Activated CD4-positive, alpha-beta T cell treated with anti-CD3 and anti-CD28 coated beads, Interleukin-2, amount 10 ng/mL, durations not matched to agents 7 days and 5 days (primary cell): Measurements from ENCODE around the gene LRRN4. TPM values are rescaled to one million over a fixed set of nuclear protein-coding genes. Genes with fewer than 3 reads are reported as not detected.

Experiments used
- CTCF ChIA-PET: fragments of 350-600 bp; sonication (Branson Sonifier 250); formaldehyde crosslinking; loops from one replicate; lab custom pipeline; 2021; ENCODE audit warnings: antibody characterized with exemption; lab: Charles Lee
- POLR2A ChIA-PET: fragments of 350-600 bp; sonication (Branson Sonifier 250); formaldehyde crosslinking; loops from one replicate; lab custom pipeline; 2021; ENCODE audit warnings: antibody characterized with exemption; lab: Charles Lee
- DNase-seq: peaks from one replicate; pipeline ENCODE4 v3.0.0-alpha.2; 2020
- H3K27ac Mint-ChIP-seq: one replicate; pipeline ENCODE4 v1.8.0; 2021; ENCODE audit warnings: mild to moderate bottlenecking, moderate library complexity, mixed read lengths
- H3K27me3 Mint-ChIP-seq: one replicate; pipeline ENCODE4 v1.8.0; 2021; ENCODE audit warnings: mixed read lengths
- H3K36me3 Mint-ChIP-seq: one replicate; pipeline ENCODE4 v1.8.0; 2021; ENCODE audit warnings: low read depth, mixed read lengths
- H3K4me1 Mint-ChIP-seq: one replicate; pipeline ENCODE4 v1.8.0; 2021; ENCODE audit warnings: mixed read lengths
- H3K4me3 Mint-ChIP-seq: one replicate; pipeline ENCODE4 v1.8.0; 2021; ENCODE audit warnings: mild to moderate bottlenecking, moderate library complexity, mixed read lengths
- H3K9me3 Mint-ChIP-seq: one replicate; pipeline ENCODE4 v1.8.0; 2021; ENCODE audit warnings: mixed read lengths
- total RNA-seq, 2 experiments: library from RNA; stranded (reverse); gene quantifications; one replicate each; pipeline ENCODE4 v1.2.3, GENCODE V29; 2021

Gene LRRN4
- total RNA-seq, 2 experiments from 2014 or later = not detected

GRCh38 chr20:6075428-6076219, 21.8 kb upstream of the LRRN4 start:
- Mint-ChIP-seq H3K4me3 (no peak overlapping the region), H3K4me1 (peaks cover 6% of the 10 kb centered on the region), H3K36me3 (no peaks in the 10 kb centered on the region), H3K9me3 (no peaks in the 10 kb centered on the region), H3K27ac (no peak overlapping the region), H3K27me3 (peaks cover 2% of the 10 kb centered on the region)
- DNase-seq = no peak
- ChIA-PET POLR2A (interaction anchor here (0.7 kb wide), 1 partner anchor 547 kb away, joined by 5 read pairs; no protein-coding TSS in a partner anchor), CTCF (interaction anchor here (2.5 kb wide), 1 partner anchor 547 kb away, joined by 7 read pairs; no protein-coding TSS in a partner anchor)

- POLR2A ChIA-PET = interaction anchor here (0.7 kb wide), 1 partner anchor 547 kb away, joined by 5 read pairs; no protein-coding TSS in a partner anchor
Observed at GRCh38 chr20:6074784-6075183, 20.9 kb upstream of the LRRN4 start.

GRCh38 chr20:6074145-6074561, 20.3 kb upstream of the LRRN4 start:
- peak overlapping the region; percentile 70 for H3K27ac Mint-ChIP-seq
- POLR2A ChIA-PET = no interaction called here
- CTCF ChIA-PET = interaction anchor here (0.8 to 2.5 kb wide), 2 partner anchors 16 to 545 kb away, joined by 4 to 7 read pairs; no protein-coding TSS in a partner anchor
- no peak overlapping the region for H3K4me3 Mint-ChIP-seq
- H3K4me1 Mint-ChIP-seq = peaks cover 6% of the 10 kb centered on the region
- peak; percentile 24 for DNase-seq
- no peaks in the 10 kb centered on the region for H3K36me3 Mint-ChIP-seq
- H3K27me3 Mint-ChIP-seq = peaks cover 4% of the 10 kb centered on the region
- H3K9me3 Mint-ChIP-seq = no peaks in the 10 kb centered on the region

More at GRCh38 chr20:6074784-6075183, 20.9 kb upstream of the LRRN4 start:
- Mint-ChIP-seq H3K27me3 (peaks cover 2% of the 10 kb centered on the region), H3K4me3 (no peak overlapping the region), H3K27ac (no peak overlapping the region), H3K36me3 (no peaks in the 10 kb centered on the region), H3K4me1 (peaks cover 6% of the 10 kb centered on the region), H3K9me3 (no peaks in the 10 kb centered on the region)
- no peak for DNase-seq
- CTCF ChIA-PET = interaction anchor here (2.5 kb wide), 1 partner anchor 546 kb away, joined by 7 read pairs; no protein-coding TSS in a partner anchor

- Mint-ChIP-seq H3K27me3 (peaks cover 4% of the 10 kb centered on the region), H3K4me1 (peaks cover 6% of the 10 kb centered on the region), H3K36me3 (no peaks in the 10 kb centered on the region), H3K9me3 (no peaks in the 10 kb centered on the region), H3K4me3 (no peak overlapping the region), H3K27ac (no peak overlapping the region)
- DNase-seq = no peak
- CTCF ChIA-PET = no interaction called here
- POLR2A ChIA-PET = no interaction called here
Observed at GRCh38 chr20:6070829-6071695, 17.2 kb upstream of the LRRN4 start.

GRCh38 chr20:6069669-6070068, 15.8 kb upstream of the LRRN4 start:
- H3K4me1 Mint-ChIP-seq = peaks cover 6% of the 10 kb centered on the region
- no peaks in the 10 kb centered on the region for H3K9me3 Mint-ChIP-seq
- H3K27me3 Mint-ChIP-seq = peaks cover 7% of the 10 kb centered on the region
- no peak for DNase-seq
- H3K36me3 Mint-ChIP-seq = no peaks in the 10 kb centered on the region
- no peak overlapping the region for H3K4me3 Mint-ChIP-seq
- ChIA-PET POLR2A (no interaction called here), CTCF (interaction anchor here (1.2 kb wide), 1 partner anchor 540 kb away, joined by 4 read pairs; no protein-coding TSS in a partner anchor)
- no peak overlapping the region for H3K27ac Mint-ChIP-seq

GRCh38 chr20:6067763-6068318, 14.0 kb upstream of the LRRN4 start:
- no peak overlapping the region for H3K4me3 Mint-ChIP-seq
- CTCF ChIA-PET = no interaction called here
- peaks cover 5% of the 10 kb centered on the region for H3K27me3 Mint-ChIP-seq
- H3K27ac Mint-ChIP-seq = no peak overlapping the region
- H3K4me1 Mint-ChIP-seq = no peaks in the 10 kb centered on the region
- DNase-seq = no peak
- no peaks in the 10 kb centered on the region for H3K9me3 Mint-ChIP-seq
- H3K36me3 Mint-ChIP-seq = no peaks in the 10 kb centered on the region
- POLR2A ChIA-PET = interaction anchor here (0.6 kb wide), 1 partner anchor 467 kb away, joined by 4 read pairs; no protein-coding TSS in a partner anchor

- CTCF ChIA-PET = no interaction called here
- H3K4me3 Mint-ChIP-seq = no peak overlapping the region
Observed at GRCh38 chr20:6066582-6066981, 12.7 kb upstream of the LRRN4 start.

GRCh38 chr20:6061544-6061943, 7.7 kb upstream of the LRRN4 start:
- Mint-ChIP-seq H3K27ac (no peak overlapping the region), H3K4me3 (no peak overlapping the region), H3K4me1 (peaks cover 5% of the 10 kb centered on the region), H3K36me3 (no peaks in the 10 kb centered on the region), H3K27me3 (peaks cover 17% of the 10 kb centered on the region), H3K9me3 (no peaks in the 10 kb centered on the region)
- POLR2A ChIA-PET = no interaction called here
- CTCF ChIA-PET = no interaction called here
- DNase-seq = no peak

More at GRCh38 chr20:6066582-6066981, 12.7 kb upstream of the LRRN4 start:
- Mint-ChIP-seq H3K9me3 (no peaks in the 10 kb centered on the region), H3K27me3 (peaks cover 5% of the 10 kb centered on the region), H3K27ac (no peak overlapping the region), H3K4me1 (peaks cover under 1% of the 10 kb centered on the region), H3K36me3 (no peaks in the 10 kb centered on the region)
- DNase-seq = no peak
- POLR2A ChIA-PET = no interaction called here

GRCh38 chr20:6060213-6060612, 6.4 kb upstream of the LRRN4 start:
- H3K4me3 Mint-ChIP-seq = no peak overlapping the region
- H3K27me3 Mint-ChIP-seq = peaks cover 13% of the 10 kb centered on the region

GRCh38 chr20:6058684-6059295, 4.9 kb upstream of the LRRN4 start:
- ChIA-PET POLR2A (no interaction called here), CTCF (interaction anchor here (0.9 kb wide), 1 partner anchor 15 kb away, joined by 4 read pairs; no protein-coding TSS in a partner anchor)
- Mint-ChIP-seq H3K4me3 (no peak overlapping the region), H3K27ac (no peak overlapping the region), H3K9me3 (no peaks in the 10 kb centered on the region), H3K4me1 (peaks cover 5% of the 10 kb centered on the region), H3K27me3 (peaks cover 18% of the 10 kb centered on the region), H3K36me3 (no peaks in the 10 kb centered on the region)
- DNase-seq = no peak

More at GRCh38 chr20:6060213-6060612, 6.4 kb upstream of the LRRN4 start:
- ChIA-PET CTCF (no interaction called here), POLR2A (no interaction called here)
- no peak for DNase-seq
- peaks cover 5% of the 10 kb centered on the region for H3K4me1 Mint-ChIP-seq
- H3K27ac Mint-ChIP-seq = no peak overlapping the region
- H3K36me3 Mint-ChIP-seq = no peaks in the 10 kb centered on the region
- H3K9me3 Mint-ChIP-seq = no peaks in the 10 kb centered on the region

- Mint-ChIP-seq H3K27ac (no peak overlapping the region), H3K36me3 (no peaks in the 10 kb centered on the region)
Observed at GRCh38 chr20:6057691-6058090, 3.8 kb upstream of the LRRN4 start.

GRCh38 chr20:6057139-6057538, 3.3 kb upstream of the LRRN4 start:
- no peaks in the 10 kb centered on the region for H3K36me3 Mint-ChIP-seq
- no peak overlapping the region for H3K27ac Mint-ChIP-seq
- peaks cover 9% of the 10 kb centered on the region for H3K4me1 Mint-ChIP-seq
- no peak for DNase-seq
- CTCF ChIA-PET = interaction anchor here (1.3 kb wide), 2 partner anchors 13 to 528 kb away, joined by 3 read pairs; no protein-coding TSS in a partner anchor
- no peaks in the 10 kb centered on the region for H3K9me3 Mint-ChIP-seq
- POLR2A ChIA-PET = no interaction called here
- H3K27me3 Mint-ChIP-seq = peaks cover 27% of the 10 kb centered on the region
- no peak overlapping the region for H3K4me3 Mint-ChIP-seq

More at GRCh38 chr20:6057691-6058090, 3.8 kb upstream of the LRRN4 start:
- Mint-ChIP-seq H3K27me3 (peaks cover 26% of the 10 kb centered on the region), H3K4me1 (peaks cover 9% of the 10 kb centered on the region), H3K4me3 (no peak overlapping the region), H3K9me3 (no peaks in the 10 kb centered on the region)
- no peak for DNase-seq
- POLR2A ChIA-PET = no interaction called here
- CTCF ChIA-PET = no interaction called here
